Amniotic epithelial cell (primary cell): ENCODE data around the gene DPEP1.
A peak's percentile ranks its signal among the peaks of the same experiment; 100 is the strongest.
"Not testable (repeated sequence)": the region's sequence is repeated elsewhere in the genome, so short reads cannot be mapped to it uniquely, and the experiment has no call there.

ENCODE experiments used
- DNase-seq: peaks from one replicate; pipeline ENCODE4 v3.0.0-alpha.2; 2010; ENCODE audit warnings: low read depth

Gene DPEP1

DNA sequence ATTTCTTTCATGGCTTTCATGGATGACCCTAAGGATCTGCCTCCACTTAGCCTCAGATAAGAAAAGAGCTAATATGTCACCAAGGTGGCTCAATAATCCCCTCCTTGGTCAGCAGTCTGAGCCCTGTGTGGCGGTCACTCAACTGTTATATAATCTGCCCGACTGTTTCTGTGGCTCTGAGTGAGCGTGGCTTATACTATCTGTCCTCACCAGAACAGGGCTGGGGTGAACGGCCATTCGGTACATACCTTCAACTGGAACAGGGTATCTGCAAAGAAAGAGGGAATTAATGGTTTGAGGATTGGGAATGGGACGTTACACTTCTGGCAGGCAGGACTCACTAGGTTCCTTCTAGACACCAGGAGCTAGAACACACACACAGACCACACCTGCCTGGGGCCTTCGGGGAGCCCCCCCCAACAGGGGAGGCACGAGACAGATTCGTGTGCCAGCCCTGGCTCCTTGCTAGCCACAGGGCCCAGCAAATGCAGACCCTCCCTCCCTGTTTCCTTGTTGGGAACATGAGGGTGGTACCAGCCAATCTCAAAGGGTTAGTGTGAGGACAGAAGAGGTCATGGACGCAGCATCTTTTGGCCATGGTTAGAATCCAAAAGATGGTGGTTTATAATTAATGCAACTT lies 40.3 kb downstream of the DPEP1 start:
- DNase-seq = no peak

DNA sequence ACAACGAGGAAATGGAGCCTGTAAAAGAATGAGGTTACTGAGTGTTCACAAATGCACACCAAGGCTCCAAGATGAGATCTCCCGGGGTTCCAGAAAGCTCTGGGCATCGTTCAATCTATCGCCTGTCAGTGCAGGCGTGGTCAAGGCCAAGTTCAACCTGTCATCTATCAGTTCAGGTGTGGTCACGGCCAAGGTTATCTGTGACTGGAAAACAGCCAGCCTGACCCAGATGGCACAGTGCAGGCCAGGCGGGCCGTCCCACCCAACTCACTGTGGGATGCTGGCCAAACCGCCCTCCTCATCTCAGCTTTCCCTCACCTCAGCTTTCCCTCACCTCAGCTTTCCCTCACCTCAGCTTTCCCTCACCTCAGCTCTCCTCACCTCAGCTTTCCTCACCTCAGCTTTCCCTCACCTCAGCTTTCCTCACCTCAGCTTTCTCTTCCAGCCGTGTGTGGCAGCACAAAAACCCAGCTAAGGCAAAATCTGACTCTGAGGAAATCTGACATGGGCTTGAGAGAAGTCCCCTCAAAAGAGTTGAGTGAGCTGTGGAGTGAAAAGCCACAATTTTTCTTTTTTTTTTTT lies 41.7 kb downstream of the DPEP1 start:
- no peak for DNase-seq

DNA sequence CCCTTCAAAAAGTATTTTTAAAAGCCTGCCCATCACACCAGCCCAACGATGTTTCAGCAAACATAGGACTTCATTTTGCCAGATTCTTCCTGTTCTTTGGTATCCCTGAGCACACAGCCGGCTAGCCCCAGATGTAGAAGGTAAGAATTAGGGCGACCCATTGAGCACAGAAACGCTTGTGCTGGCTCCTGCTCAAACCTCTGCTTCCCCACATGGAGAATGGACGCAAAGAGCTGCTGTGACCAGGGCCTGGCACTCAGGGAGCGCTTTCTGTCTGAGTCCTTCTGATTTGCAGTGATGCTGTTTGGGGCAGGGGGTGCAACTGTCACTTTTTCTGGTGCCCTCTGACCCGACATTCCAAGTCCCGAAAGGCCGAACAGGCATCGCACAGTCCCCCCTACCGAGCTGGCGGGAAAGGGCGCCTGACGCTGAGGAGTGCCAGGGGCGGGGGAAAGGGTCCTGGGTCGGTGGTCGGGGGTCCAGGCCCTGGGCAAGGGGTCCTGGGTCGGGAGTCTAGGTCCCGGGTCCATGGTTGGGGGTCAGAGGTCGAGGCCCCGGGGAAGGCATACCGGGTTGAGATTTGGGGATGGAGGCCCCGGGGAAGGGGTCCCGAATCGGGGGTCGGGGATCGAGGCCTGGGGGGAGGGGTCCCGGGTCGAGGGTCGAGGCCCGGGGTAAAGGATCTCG lies 43.1 kb downstream of the DPEP1 start:
- no peak for DNase-seq

DNA sequence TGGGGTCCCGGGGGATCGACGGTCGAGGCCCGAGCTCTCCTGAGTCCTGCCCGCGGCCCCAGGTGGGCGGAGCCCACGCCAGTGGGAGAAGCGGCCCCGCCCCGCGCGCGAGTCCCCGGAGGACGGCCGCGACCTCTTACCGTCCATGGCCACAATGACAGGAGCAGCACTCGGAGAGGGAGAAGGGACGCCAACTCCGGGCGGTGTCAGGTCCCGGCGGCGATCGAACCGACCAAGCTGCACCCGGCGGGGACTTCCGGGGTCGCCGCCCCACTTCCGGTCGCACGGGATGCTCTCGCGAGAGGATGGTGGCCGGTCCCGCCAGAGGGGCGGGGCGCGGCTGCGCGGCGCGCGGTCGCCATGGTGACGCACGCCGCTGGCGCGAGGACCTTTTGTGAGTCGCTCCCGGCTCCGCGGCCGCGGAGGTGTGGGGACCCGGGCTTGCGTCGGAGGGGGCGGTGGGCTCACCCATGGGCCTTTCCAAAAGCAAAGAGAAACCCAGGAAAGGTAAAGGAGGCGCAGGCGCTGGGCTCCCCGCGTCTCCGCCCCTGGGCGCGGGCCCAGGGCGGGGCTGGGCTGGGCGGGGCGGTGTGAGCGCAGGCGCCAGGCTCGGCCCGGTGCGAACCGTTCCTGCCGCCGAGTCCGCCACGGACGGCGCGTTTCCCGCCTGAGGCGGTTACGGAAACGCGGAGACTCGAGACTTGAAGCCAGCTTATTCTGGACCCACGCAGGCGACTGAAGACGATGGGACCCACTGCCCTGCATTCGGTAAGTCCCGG lies 44.2 kb downstream of the DPEP1 start, which contains the start of the genes CHMP1A and SPATA33:
Gene CHMP1A (minus strand): TSS at position 267 of the 779 bp plus-strand sequence. CDS start 120 bp downstream, at position 147.
Gene SPATA33 (plus strand): TSS at position 395 of the 779 bp plus-strand sequence. CDS start 76 bp downstream, at position 471.
- DNase-seq = peak; percentile 69

DNA sequence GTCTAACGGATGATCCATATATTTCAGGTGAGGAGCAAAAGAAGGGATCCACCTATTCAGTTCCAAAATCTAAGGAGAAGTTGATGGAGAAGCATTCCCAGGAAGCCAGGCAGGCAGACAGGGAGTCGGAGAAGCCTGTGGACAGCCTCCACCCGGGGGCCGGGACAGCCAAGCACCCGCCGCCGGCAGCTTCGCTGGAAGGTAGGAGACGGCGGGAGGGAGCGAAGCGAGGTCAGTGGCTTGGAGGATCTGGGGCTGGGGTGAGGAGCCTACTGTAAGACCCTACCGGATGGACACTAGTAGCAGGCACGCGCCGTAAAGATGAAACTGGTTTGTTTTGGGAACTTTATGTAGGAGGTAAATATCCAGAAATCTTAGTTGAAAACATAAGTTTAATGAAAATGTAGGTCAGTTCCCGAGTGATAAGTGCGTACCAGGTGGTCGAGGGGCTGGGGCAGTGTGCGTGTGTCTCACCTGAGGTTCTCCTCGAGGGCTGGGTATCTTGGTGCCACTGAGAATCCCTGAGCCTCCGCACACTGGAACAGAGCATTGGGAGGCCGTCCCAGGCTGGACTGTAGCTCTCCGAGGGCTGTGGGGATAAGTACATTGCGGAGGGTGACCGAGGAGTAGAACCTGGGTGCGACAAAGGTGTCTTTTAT lies 44.9 kb downstream of the DPEP1 start:
- DNase-seq = no peak

DNA sequence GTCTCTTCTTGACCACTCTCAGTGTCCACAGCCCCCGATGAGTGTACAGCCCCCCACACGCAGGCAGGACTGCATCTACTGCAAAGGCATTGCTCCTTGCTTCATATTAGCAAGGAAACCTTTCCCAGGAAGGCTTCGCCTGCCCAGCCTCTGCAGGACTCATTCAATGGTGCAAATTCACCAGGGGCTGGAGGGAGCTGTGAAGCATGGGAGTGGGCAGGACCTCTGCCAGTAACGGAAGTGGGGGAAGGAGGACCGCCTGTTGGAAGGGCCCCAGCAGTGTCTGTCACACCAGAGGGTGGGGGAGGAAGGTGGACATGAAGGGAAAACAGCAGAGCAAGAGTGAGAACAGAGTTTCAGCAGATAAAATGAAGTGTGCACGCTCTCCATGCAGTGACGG lies 46.7 kb downstream of the DPEP1 start:
- no peak for DNase-seq

DNA sequence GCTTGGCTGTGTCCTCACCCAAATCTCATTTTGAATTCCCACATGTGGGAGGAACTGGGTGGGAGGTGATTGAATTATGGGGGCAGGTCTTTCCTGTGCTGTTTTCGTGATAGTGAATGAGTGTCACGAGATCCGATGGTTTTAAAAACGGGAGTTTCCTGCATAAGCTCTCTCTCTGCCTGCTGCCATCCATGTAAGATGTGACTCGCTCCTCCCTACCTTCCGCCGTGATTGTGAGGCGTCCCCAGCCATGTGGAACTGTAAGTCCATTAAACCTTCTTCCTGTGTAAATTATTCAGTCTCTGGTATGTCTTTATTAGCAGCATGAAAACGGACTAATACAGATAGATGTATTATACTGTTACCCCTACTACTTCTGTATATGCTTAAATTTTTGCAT lies 47.8 kb downstream of the DPEP1 start:
- no peak for DNase-seq

DNA sequence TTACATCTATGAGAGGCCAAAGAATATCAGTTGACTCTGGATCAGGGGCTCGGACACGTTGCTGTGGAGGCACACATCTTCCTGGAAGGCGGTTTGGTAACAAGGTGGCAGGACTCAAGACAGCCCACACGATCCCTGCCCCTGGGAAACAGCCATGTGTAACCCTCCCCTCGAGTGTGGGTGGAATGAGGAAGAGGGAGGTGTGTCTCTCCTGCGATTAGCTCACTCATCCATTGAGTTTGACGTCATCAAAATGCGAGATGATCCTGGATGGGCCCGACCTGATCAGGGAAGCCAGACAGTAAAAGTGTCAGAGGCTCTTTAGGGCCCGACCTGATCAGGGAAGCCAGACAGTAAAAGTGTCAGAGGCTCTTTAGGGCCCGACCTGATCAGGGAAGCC lies 50.8 kb downstream of the DPEP1 start:
- not testable (repeated sequence) for DNase-seq

DNA sequence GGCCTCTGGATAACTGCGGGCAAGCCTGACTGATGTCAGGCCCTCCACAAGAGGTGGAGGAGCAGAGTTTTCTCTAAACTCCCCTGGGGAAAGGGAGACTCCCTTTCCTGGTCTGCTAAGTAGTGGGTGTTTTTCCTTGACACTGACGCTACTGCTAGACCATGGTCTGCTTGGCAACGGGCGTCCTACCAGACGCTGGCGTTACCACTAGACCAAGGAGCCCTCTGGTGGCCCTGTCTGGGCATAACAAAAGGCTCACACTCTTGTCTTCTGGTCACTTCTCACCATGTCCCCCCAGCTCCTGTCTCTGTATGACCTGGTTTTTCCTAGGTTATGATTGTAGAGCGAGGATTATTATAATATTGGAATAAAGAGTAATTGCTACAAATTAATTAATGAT lies 53.6 kb downstream of the DPEP1 start:
- DNase-seq = peak; percentile 59

DNA sequence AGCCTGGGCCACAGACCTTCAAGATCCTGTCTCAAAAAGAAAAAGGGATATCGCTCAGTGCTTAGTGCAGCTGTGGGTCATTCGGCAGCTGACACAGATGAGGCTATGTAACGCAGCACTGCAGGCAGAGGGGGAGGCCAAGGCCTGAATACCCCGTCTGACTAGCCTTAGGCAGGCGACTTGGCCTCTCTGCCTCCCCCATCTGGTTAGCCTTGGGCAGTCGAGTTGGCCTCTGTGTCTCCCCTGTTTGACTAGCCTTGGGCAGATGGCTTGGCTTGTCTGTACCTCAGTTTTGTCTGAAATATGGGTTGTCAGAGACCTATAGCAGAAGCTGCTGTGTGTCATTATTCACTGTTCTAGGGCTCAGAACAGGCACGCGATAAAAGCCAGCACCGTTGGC lies 54.2 kb downstream of the DPEP1 start:
- DNase-seq = no peak

DNA sequence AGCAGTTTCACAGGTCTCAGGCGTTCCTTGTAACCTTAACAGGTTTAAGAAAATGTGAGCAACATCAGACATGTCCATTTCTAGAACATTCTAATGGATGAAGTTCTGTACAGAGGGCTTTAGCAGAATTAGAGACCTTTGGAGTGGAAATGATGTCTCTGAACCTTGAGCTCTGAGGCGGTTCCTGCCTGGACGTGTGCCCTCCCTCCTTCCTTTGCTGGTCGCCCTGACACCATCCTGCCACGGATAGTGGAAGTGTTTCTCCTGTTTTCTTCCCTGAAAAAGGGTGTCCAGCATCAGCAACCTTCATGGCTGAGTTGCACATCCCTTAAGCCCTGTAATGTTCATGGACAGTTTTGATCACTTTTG lies 55.3 kb downstream of the DPEP1 start:
- no peak for DNase-seq

DNA sequence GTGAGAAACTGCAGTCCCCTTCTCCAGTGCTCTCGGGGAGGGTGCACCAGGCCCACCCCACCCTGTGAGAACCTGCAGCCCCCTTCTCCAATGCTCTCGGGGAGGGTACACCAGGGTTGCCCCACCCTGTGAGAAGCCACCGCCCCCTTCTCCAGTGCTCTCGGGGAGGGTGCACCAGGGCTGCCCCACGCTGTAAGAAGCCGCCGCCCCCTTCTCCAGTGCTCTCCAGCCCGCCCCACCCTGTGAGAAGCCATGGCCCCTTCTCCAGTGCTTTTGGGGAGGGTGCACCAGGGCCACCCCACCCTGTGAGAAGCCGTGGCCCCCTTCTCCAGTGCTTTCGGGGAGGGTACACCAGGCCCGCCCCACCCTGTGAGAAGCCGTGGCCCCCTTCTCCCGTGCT lies 56.3 kb downstream of the DPEP1 start:
- DNase-seq = no peak

DNA sequence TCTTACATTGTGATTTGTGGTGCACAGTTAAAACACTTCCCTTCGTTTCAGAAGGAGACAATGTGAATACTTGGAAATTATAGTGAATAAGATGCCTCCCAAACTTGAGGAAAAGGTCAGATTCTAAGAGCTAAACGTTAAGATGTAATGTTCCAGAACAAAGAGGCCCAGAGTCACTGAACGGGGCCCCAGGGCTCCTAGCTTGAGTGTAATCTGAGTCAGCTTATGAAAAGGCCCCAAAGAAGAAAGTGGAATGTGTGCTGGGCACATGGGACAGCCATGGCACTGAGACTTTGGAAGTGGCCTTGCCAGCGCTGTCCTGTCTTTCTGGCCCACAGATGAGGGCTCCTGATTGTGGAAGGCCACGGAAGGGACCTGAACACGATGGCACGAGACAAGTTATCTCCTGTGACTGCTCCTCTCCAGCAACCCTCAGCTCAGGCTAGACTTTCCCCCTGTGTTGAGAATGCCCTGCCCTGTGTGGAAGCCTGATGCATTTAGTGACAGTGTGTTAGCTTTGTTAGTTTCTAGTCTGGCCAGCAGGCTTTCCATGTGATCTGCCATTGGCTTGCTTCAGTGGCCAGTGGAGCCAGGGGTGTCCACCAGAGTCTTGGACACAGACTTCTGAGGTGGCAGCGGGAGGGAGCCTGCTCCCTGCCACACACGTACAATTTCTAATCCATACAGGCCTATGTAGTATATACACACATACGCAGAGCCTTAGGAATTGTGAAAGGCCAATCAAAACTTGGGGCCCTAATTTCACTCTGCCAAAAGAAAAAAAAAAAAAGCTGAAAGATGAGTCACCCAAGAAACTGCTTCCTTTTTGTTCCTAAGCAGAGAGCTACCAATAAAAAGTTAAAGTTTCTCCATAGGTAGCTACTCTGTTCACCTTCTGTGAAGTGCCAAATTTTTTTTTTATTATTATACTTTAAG lies 57.3 kb downstream of the DPEP1 start:
- DNase-seq = peak; percentile 56

DNA sequence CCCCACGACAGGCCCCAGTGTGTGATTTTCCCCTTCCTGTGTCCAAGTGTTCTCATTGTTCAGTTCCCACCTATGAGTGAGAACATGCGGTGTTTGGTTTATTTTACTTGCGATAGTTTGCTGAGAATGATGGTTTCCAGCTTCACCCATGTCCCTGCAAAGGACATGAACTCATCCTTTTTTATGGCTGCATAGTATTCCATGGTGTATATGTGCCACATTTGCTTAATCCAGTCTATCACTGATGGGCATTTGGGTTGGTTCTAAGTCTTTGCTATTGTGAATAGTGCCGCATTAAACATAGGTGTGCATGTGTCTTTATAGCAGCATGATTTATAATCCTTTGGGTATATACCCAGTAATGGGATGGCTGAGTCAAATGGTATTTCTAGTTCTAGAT lies 58.1 kb downstream of the DPEP1 start:
- not testable (repeated sequence) for DNase-seq

DNA sequence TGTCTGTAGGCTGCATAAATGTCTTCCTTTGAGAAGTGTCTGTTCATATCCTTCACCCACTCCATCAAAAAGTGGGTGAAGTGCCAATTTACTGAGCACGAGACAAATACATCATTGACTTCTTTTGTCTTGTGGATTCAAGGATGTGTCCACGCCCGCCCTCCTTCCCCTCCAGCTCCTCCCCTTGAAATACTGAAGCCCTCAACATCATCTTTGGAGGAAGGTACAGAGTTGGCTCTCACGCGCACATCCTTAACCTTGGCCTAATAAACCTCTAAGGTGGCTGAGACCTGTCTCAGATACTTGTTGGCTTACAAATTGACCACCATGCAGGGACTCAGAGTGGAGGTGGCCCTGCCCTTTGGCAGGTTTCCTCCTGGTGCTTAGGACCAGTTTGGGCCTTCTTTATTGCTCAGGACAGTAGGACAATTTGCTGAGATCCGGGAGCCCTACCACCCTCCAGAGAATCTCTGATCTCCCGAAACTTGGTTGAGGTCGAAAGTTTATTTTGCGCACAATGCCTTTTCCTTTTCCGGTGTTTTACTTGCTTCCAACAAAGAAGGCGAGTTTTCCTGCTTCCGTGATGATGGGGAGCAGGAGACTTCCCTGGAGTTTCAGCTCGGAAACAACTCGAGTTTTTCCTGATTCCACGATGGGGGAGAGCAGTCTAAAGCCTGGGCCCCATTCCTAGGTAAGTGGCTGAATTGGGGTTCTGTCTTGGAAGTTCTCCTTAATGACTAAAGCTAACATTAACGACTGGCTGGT lies 58.9 kb downstream of the DPEP1 start:
- DNase-seq = no peak

DNA sequence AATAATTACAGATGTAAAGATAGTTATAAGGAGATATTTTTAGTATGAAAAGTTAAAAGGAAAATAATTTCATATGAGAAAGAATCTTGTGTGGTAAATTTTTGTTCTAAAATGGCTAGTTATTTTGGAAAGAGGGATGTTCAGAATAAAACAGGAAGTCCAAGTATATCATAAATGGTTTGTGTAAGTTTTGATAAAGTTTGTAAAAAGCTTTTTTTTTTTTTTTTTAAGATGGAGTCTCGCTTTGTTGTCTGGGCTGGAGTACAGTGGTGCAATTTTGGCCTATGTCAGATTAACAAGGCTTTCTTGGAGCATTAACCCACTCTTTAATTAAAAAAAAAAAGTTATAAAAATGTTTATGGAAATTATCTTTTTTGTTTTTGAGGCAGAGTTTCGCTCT lies 64.8 kb downstream of the DPEP1 start:
- DNase-seq = no peak

DNA sequence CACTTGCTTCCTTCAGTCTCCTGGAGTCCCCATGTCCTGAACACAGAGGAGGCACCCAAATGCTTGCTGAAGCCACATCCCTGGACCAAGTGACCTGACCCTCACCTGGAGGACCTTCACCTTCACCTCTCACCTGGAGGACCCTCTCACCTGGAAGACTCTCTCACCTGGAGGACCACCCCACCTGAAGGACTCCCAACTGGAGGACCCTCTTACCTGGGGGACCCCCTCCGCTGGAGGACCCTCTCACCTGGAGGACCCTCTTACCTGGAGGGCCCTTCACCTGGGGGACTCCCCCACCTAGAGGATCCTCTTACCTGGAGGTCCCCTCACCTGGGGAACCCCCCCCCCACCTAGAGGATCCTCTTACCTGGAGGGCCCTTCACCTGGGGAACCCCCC lies 72.5 kb downstream of the DPEP1 start:
- no peak for DNase-seq

DNA sequence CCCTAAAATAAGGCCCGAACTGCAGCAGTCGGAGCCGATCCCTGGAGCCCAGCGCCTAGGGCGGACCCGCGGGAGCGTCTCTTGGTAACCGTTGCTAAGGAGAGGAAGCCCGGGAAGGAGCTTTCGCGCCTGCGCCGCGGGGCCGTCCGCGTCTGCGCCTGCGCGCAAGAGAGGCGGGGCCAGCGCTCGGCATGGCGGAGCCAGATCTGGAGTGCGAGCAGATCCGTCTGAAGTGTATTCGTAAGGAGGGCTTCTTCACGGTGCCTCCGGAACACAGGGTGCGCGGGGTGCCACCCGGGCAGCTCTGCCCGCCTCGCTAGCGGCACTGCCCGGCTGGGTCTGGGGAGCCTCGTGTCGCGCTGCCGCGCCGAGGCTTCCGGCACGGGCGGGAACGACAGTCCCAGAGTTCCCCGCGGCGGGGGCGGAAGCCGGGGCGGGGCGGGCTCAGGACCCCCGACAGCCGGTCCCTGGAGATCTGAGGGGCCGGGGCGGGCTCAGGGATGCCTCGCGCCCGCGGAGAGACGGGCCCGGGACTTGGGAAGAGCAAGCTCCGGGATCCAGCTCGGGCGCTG lies 73.2 kb downstream of the DPEP1 start, which contains the start of gene CDK10:
Gene CDK10 (plus strand): TSS at position 170 of the 572 bp plus-strand sequence. CDS start 22 bp downstream, at position 192.
- DNase-seq = peak; percentile 67

DNA sequence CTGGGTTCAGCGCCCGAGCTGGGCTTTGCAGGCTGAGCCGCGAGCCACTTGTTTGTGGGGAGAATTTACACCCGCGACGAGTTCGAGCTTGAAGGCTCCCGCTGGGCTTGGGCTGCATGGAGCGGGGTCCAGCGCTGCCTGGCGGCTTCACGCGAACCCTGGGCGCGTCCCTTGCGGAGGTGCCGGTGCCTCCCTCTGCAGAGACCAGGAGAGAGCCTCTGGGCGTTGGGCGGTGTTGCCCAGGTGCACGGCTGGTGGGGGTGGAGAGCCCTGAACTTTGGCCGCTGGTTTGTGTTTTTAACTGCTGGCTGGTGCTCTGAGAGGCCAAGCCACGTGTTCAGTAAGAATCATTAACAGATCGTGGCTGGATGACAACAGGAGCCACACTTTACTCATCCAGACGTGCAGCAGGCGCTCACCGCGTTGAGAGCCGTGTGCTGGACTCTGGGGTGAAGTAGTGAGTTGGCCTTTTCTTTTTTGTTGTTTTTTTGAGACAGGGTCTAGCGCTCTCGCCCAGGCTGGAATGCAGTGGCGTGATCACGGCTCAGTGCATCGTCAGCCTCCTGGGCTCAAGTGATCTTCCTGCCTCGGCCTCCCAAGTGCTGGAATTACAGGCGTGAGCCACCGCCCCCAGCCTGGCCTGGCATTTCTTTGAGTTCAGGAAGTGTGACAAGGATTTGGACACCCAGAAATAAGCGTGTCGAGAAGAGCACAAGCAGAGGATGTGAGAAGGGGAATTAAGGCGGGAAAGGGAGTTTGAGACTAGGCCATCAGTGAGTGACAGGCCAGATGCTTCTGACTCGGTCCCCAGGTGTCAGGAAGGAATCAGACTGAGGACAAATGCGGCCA lies 73.9 kb downstream of the DPEP1 start:
- DNase-seq = peak; percentile 45
